DMS 273 (cell line): ENCODE data around the gene GLIPR1.
"Not testable (repeated sequence)": the region's sequence is repeated elsewhere in the genome, so short reads cannot be mapped to it uniquely, and the experiment has no call there.

ENCODE experiments used
- DNase-seq: peaks from one replicate; lab custom pipeline; 2025; ENCODE audit not compliant: unreplicated experiment; lab: John Stamatoyannopoulos, UW

GLIPR1 gene

DNA sequence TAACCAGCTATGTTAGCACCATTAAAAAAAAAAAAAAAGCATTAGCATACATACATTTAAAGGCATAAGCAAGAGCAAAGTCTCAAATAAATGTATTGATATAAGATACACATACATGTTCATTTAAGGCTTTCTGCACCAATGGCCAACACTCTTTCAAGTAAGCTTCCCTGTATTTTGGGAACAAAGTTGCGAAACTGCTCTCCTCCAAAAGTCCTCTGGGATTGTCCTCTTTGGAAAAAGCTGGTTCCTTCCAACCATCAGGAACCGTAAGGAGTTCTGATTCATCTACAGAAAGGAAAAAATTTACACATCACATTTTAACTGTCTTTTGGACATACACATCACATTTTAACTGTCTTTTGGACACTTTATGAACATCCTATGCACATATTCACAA, 27.6 kb downstream of the GLIPR1 start:
- no peak for DNase-seq

DNA sequence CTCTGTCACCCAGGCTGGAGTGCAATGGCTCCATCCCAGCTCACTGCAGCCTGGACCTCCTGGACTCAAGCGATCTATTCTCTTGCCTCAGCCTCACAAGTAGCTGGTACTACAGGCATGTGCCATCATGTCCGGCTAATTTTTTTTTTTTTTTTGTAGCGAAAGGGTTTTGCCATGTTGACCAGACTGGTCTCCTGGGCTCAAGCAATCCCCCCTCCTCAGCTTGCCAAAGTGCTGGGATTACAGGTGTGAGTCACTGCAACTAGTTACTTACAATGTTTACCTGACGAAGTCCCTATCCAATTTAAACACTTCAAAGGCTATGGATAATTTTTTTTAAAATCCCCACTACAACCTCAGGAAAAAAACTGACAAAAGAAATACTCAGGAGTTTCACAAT, 29.1 kb downstream of the GLIPR1 start:
- no peak for DNase-seq

GRCh38 chr12:75511116-75512048, 30.8 kb downstream of the GLIPR1 start, which contains the start of gene KRR1:
Gene KRR1 (minus strand): TSS chr12:75511609. CDS start chr12:75511597, 12 bp downstream.
- peak; percentile 97 for DNase-seq

DNA sequence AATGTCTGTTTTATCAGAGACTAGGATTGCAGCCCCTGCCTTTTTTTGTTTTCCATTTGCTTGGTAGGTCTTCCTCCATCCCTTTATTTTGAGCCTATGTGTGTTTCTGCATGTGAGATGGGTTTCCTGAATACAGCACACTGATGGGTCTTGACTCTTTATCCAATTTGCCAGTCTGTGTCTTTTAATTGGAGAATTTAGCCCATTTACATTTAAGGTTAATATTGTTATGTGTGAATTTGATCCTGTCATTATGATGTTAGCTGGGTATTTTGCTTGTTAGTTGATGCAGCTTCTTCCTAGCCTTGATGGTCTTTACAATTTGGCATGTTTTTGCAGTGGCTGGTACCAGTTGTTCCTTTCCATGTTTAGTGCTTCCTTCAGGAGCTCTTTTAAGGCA, 40.7 kb downstream of the GLIPR1 start:
- not testable (repeated sequence) for DNase-seq

GRCh38 chr12:75522124-75522523, 41.6 kb downstream of the GLIPR1 start:
- not testable (repeated sequence) for DNase-seq

GRCh38 chr12:75525263-75525662, 44.7 kb downstream of the GLIPR1 start:
- no peak for DNase-seq

- peak; percentile 84 for DNase-seq
Observed at GRCh38 chr12:75526655-75527511, 46.3 kb downstream of the GLIPR1 start.

DNA sequence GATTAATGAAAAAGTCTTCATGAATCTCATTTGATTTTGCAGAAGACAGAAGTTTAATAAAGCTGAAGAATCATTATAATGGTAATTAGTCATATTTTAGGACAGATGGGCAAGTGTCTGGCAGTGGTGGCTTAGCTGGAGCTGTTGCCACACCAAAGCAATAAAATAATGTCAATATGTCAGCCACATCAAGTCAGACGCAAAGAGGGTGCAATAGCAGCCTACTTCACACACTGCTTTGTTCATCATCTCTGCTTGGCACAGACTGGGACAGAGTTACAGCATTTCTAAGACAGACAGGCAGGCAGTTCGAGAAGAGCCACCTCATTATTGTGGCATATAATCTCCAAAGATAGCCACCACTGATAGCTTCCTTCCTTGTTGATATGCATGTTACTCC, 47.7 kb downstream of the GLIPR1 start:
- DNase-seq = peak; percentile 13

DNA sequence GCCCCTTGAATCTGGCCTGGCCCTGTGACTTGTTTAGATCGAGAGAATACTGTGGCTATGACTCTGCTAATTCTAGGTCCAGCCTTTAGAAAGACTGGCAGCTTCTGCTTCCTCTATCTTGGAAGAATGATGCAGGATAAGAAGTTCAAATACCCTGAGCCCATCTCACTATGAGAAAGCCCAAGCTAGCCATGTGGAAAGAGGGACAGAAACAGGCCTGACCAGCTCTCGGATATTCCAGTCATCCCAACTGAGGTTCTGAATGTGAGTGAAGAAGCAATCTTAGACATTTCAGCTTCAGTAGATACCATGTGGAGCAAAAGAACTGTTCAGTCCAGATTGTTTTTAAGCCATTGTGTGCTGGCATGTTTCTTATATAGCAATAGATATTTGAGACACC, 48.1 kb downstream of the GLIPR1 start:
- no peak for DNase-seq

DNA sequence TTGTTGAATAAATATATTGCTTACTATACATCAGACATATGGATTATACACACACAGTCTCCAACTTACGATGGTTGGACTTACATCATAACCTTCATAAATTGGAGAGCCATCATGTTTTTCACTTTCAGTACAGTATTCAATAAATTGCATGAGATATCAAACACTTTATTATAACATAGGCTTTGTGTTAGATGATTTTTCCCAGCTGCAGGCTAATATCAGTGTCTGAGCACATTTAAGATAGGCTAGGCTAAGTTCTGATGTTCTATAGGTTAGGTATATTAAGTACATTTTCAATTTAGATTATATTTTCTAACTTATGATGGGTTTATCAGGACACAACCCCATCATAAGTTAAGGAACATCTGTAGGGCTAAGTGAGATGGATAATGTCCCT, 48.8 kb downstream of the GLIPR1 start:
- DNase-seq = no peak

DNA sequence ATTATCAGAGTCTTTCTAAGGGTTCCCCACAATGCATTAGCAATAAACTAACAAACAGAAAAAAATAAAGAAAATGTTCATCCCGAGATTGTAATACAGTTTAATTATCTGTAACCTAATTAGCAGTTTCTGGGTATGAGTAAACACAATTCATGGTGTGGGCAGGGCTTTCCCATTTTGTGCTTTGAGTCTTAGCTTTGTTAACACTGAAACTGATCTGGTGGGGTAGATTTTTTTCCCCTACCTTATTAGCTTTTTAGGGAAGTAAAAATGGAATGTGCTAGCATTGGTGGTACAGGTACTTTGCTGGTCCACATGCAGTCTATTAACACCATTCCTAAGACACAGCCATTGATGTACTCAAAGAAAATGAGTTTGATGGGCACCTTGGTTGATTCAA, 49.3 kb downstream of the GLIPR1 start:
- DNase-seq = no peak

- no peak for DNase-seq
Observed at GRCh38 chr12:75533239-75533638, 52.7 kb downstream of the GLIPR1 start.

GRCh38 chr12:75539889-75540288, 59.3 kb downstream of the GLIPR1 start:
- DNase-seq = no peak

GRCh38 chr12:75542942-75543341, 62.4 kb downstream of the GLIPR1 start:
- no peak for DNase-seq

DNA sequence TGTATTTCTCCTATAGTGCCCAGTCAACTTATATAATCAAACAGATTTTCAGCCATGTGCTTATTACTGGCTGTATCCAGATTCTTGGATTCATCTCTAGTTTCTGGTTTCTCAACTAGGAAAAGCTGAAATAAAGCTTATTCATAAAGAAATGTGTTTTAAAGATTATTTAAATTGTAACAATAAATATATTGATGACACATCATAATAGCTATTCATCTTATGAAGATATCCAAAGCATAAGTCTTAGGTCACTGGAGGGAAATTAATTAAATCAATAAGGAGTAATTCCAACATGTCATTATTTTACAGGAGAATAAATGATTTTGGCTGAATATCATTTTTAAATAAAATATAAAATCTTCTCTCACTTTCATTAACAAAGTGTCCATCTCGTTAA, 63.0 kb downstream of the GLIPR1 start:
- DNase-seq = no peak

- peak; percentile 3 for DNase-seq
Observed at GRCh38 chr12:75545636-75546035, 65.1 kb downstream of the GLIPR1 start.

DNA sequence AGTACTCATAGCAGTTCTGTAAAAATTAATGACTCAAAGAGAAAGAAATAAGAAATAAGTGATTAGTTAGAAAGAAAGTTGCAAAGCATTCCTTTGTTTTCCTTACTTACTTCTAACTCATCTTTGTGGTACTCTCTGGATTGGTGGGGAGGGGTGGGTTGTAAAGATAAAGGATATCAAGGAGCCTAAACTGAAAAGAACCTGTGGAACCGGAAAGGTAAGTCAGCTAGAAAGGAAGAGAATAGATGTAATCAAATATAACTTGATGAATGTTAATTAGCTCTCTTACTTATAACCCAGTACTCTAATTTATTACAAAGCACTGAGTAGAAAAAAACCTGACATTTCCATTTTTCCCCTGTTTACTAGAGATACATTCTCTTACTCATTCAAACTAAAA, 68.3 kb downstream of the GLIPR1 start:
- DNase-seq = no peak

GRCh38 chr12:75549989-75550388, 69.4 kb downstream of the GLIPR1 start:
- DNase-seq = no peak

- DNase-seq = peak; percentile 41
Observed at GRCh38 chr12:75550401-75551240, 70.1 kb downstream of the GLIPR1 start.

DNA sequence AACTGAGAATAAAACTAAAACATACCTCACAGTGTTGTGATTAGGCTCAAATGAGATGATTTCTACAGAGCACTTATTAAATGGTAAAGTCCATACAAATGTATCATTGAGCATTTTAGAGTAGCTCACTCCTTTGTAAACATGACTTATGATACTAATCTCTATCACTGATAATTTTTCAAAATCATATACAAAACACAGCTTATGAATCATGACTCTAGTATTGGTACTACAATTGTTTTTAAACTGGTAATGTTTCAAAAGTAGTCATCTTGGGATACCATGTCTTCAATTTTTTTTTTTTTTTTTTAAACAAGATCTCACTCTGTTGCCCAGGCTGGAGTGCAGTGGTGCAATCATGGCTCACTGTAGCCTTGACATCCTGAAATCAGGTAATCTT, 70.9 kb downstream of the GLIPR1 start:
- DNase-seq = no peak

- no peak for DNase-seq
Observed at GRCh38 chr12:75553398-75553797, 72.8 kb downstream of the GLIPR1 start.
